K562 (cell line): Measurements from ENCODE around the gene STOML3. TPM values are rescaled to one million over a fixed set of nuclear protein-coding genes. Genes with fewer than 3 reads are reported as not detected.

Experiments
- ATAC-seq: fragments of 200-7000 bp; cut with Tn5 transposase; 3 replicates; pipeline ENCODE4 v1.9.1; 2020; ENCODE audit warnings: moderate library complexity
- BruUV-seq: library from RNA; stranded (reverse); fragments of 400-500 nt; replicated peaks from 2 replicates; lab custom pipeline; 2021; lab: Mats Ljungman, UMichigan
- CTCF ChIA-PET: fragments of 300-600 bp; formaldehyde crosslinking; extraction: SDS; loops from one replicate; lab custom pipeline; 2021; ENCODE audit warnings: low intra/inter-chr PET ratio; lab: Yijun Ruan, JAX
- POLR2A ChIA-PET: fragments of 300-600, 350-650 bp; sonication (Branson Sonifier 250); formaldehyde crosslinking; extraction: SDS; loops from one replicate; lab custom pipeline; 2021; ENCODE audit warnings: antibody characterized with exemption, inconsistent platforms; lab: Yijun Ruan, JAX
- DNase-seq, 4 experiments: peaks; one replicate each; pipeline versions ENCODE4 v3.0.0 to v3.0.0-alpha.2; 2011 to 2018; ENCODE audit warnings: low spot score in 3 of 4, mixed read lengths in 3 of 4; ENCODE audit errors: extremely low read depth in 1 of 4
- FAIRE-seq: peaks from 2 replicates; lab custom pipeline; 2011; peaks lifted over from hg19 to GRCh38; lab: Jason Lieb, UNC
- H2AFZ ChIP-seq: 2 replicates; pipeline ENCODE4 v1.6.0; 2011; ENCODE audit warnings: low read depth, low read length, control low read depth, inconsistent platforms
- H3K27ac ChIP-seq: fragments of 200-600 bp; 3 replicates; pipeline ENCODE4 v1.8.0; 2011; ENCODE audit warnings: low read depth, mild to moderate bottlenecking, control low read depth, inconsistent platforms, low read length, moderate library complexity, mixed read lengths; ENCODE audit errors: extremely low read depth
- H3K27me3 ChIP-seq, 2 experiments: fragments of 300-600 bp in 1 of 2; 2 replicates in 1 of 2; 3 replicates in 1 of 2; pipeline versions ENCODE4 v1.6.0 to v1.8.0; 2011; ENCODE audit warnings: inconsistent platforms in 2 of 2, low read length in 2 of 2, mild to moderate bottlenecking in 1 of 2, mixed read lengths in 1 of 2, moderate library complexity in 1 of 2; ENCODE audit not compliant: control insufficient read depth in 2 of 2, insufficient read depth in 2 of 2
- H3K36me3 ChIP-seq: fragments of 300-600 bp; 3 replicates; pipeline ENCODE4 v1.8.0; 2011; ENCODE audit warnings: mild to moderate bottlenecking, low read length, inconsistent platforms; ENCODE audit not compliant: control insufficient read depth, insufficient read depth
- H3K4me1 ChIP-seq, 2 experiments: fragments of 200-600 bp in 1 of 2; replicated peaks in 1 of 2; 2 replicates in 1 of 2; 3 replicates in 1 of 2; pipeline versions ENCODE4 v1.5.1 to v1.8.0; 2011; ENCODE audit warnings: inconsistent platforms in 2 of 2, low read length in 2 of 2, mild to moderate bottlenecking in 1 of 2, mixed read lengths in 1 of 2, moderate library complexity in 1 of 2; ENCODE audit not compliant: control insufficient read depth in 2 of 2, insufficient read depth in 2 of 2
- H3K4me2 ChIP-seq: 2 replicates; pipeline ENCODE4 v1.6.1; 2011; ENCODE audit warnings: low read length, control low read depth, inconsistent platforms, mixed read lengths; ENCODE audit not compliant: insufficient read depth
- H3K4me3 ChIP-seq: fragments of 200-600 bp; sonication (generic), shearing (Covaris generic); 2 replicates; pipeline ENCODE4 v1.5.1; 2016; ENCODE audit warnings: control low read depth, inconsistent platforms
- H3K79me2 ChIP-seq: fragments of 200-600 bp; 3 replicates; pipeline ENCODE4 v1.8.0; 2011; ENCODE audit warnings: low read length, inconsistent platforms; ENCODE audit not compliant: control insufficient read depth, insufficient read depth
- H3K9ac ChIP-seq, 2 experiments: 2 replicates each; pipeline versions ENCODE4 v1.6.0 to v1.6.1; 2011; ENCODE audit warnings: low read depth in 2 of 2, low read length in 2 of 2, control low read depth in 1 of 2, inconsistent platforms in 1 of 2, mild to moderate bottlenecking in 1 of 2, mixed read lengths in 1 of 2; ENCODE audit not compliant: insufficient read depth in 1 of 2
- H3K9me1 ChIP-seq: one replicate; pipeline ENCODE4 v1.6.0; 2011; ENCODE audit warnings: inconsistent platforms, mild to moderate bottlenecking, low read length, moderate library complexity; ENCODE audit not compliant: control insufficient read depth, insufficient read depth
- H3K9me3 ChIP-seq: replicated peaks from 2 replicates; pipeline ENCODE4 v1.5.1; 2011; ENCODE audit warnings: low read depth, low read length, inconsistent platforms; ENCODE audit not compliant: control insufficient read depth, insufficient read depth
- H4K20me1 ChIP-seq: replicated peaks from 2 replicates; pipeline ENCODE4 v1.6.1; 2011; ENCODE audit warnings: low read length, inconsistent platforms, mixed read lengths; ENCODE audit not compliant: control insufficient read depth, insufficient read depth
- HDAC3 ChIP-seq: fragments of 450-650 bp; IDR thresholded peaks from 2 replicates; pipeline ENCODE4 v1.6.1; 2018; ENCODE audit warnings: borderline replicate concordance, mild to moderate bottlenecking, moderate library complexity; ENCODE audit not compliant: partially characterized antibody
- L3MBTL2 ChIP-seq: fragments of 450-650 bp; IDR thresholded peaks from 2 replicates; pipeline ENCODE4 v1.6.1; 2016; ENCODE audit warnings: mild to moderate bottlenecking, moderate library complexity
- MAZ ChIP-seq, 2 experiments: fragments of 450-650 bp in 1 of 2; sonication (generic) in 1 of 2; formaldehyde crosslinking; IDR thresholded peaks in 1 of 2; conservative IDR thresholded peaks in 1 of 2; 2 replicates each; pipeline versions ENCODE4 v1.4.0 to v1.5.0; 2020; ENCODE audit warnings: mild to moderate bottlenecking in 1 of 2, missing genetic modification reagents in 1 of 2
- MEF2D ChIP-seq: conservative IDR thresholded peaks from 2 replicates; pipeline ENCODE4 v1.6.1; 2016; ENCODE audit warnings: low read depth, missing genetic modification characterization, missing compliant biosample characterization
- TAF9B ChIP-seq: fragments of 450-650 bp; IDR thresholded peaks from 2 replicates; pipeline ENCODE4 v1.6.1; 2018; ENCODE audit warnings: mild to moderate bottlenecking; ENCODE audit not compliant: partially characterized antibody
- TFAM ChIP-seq: fragments of 250-450 bp; sonication (Bioruptor Pico); conservative IDR thresholded peaks from 2 replicates; pipeline ENCODE4 v1.5.0; 2021; ENCODE audit warnings: mild to moderate bottlenecking, moderate library complexity
- WGBS: fragments of 100-300 bp; shearing (Covaris generic); methylation state at CpG from one replicate; pipeline ENCODE4 v1.1.6; 2016; ENCODE audit warnings: low coverage, mixed read lengths; ENCODE audit not compliant: insufficient coverage; ENCODE audit errors: missing lambda C conversion rate; 5-methylcytosine and 5-hydroxymethylcytosine counted together
- in situ Hi-C: fragments of 300-500 bp; cut with MboI; formaldehyde crosslinking; loops from 4 replicates; pipeline ENCODE4 v1.15.0; 2018; ENCODE audit warnings: inconsistent platforms, mixed read lengths
- intact Hi-C: fragments of 100-400 bp; cut with micrococcal nuclease; formaldehyde crosslinking; loops from 2 replicates; pipeline ENCODE4 v1.14.2; 2022
- polyA plus RNA-seq, 8 experiments: library from polyadenylated mRNA; depleted of rRNA in 4 of 8; stranded (reverse) in 5 of 8; unstranded in 3 of 8; fragments of >200 nt; fragmentation: Nextera tagmentation in 2 of 8; fragmentation: Illumina TruSeq in 1 of 8; extraction: Ambion mirVana in 2 of 8; extraction: Trizol in 1 of 8; gene quantifications; 2 replicates each; pipeline versions ENCODE4 v1.2.1 to v1.2.3, GENCODE V29; 2011 to 2014; ENCODE audit warnings: inconsistent platforms in 1 of 8, missing spikeins in 1 of 8
- total RNA-seq, 7 experiments: library from RNA; depleted of rRNA in 6 of 7; stranded (reverse); fragments of >200 nt in 6 of 7; fragmentation: Illumina TruSeq in 2 of 7; extraction: Trizol in 2 of 7; gene quantifications; 2 replicates each; pipeline versions ENCODE4 v1.2.1 to v1.2.3, GENCODE V29; 2011 to 2021; ENCODE audit warnings: low replicate concordance in 1 of 7
- TF ChIP-seq, protein P1 (sequence below), 2 experiments: fragments of 450-650 bp; formaldehyde crosslinking in 1 of 2; IDR thresholded peaks; 2 replicates each; pipeline versions ENCODE4 v1.4.0 to v1.6.1; 2014 to 2020; ENCODE audit warnings: mild to moderate bottlenecking in 2 of 2, borderline replicate concordance in 1 of 2, low read depth in 1 of 2
- TF ChIP-seq, protein P2 (sequence below): IDR thresholded peaks from 2 replicates; pipeline ENCODE4 v1.6.1; 2014; ENCODE audit warnings: antibody characterized with exemption

The STOML3 gene
- total and polyA plus RNA-seq, 9 of the 15 experiments (the other 6 are each of a cell fraction or from before 2014, with no cell fraction given), result 0.04 TPM; not detected in 8

DNA sequence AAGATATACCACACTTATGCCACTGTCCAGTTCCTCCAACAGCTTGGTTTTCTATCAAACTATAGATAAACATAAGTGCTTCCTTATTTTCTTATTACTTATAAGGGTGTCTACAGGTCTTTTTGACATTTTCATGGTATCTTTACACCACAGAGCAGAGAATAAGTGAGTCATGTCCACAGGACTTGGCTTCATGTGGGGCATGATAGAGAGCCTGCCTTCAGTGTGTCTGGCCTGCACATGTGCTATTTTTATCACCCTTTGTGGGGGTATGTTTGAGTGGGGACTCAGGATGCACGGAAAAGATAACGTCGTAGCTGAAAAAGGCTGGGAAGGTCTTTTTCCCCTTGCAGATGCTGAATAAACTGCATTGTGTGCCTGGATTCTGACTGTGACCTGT is 8.1 kb upstream of the STOML3 start:
- WGBS, result 0% methylated on average over 3 of the region's 3 CpGs
- Histone ChIP-seq H2AFZ (0 out of 2 replicates have a peak overlapping the region, but pooled peaks have one; percentile 13), H3K9me3 (no peaks in the 10 kb centered on the region), H3K36me3 (no peaks in the 10 kb centered on the region), H3K79me2 (no peaks in the 10 kb centered on the region), H3K4me3 (no peak overlapping the region), H3K9ac (no peak overlapping the region), H3K4me2 (peak overlapping the region; percentile 10), H3K27me3 (no peaks in the 10 kb centered on the region), H3K27ac (peak overlapping the region; percentile 43; the same call in 2 of the 3 replicates), H4K20me1 (no peaks in the 10 kb centered on the region), H3K4me1 (peaks cover 0 to 15% of the 10 kb centered on the region in 2 experiments; a peak in 3 of 5 replicates), H3K9me1 (no peaks in the 10 kb centered on the region)
- ATAC-seq, result peak; percentile 96
- peak; percentile 97 for FAIRE-seq
- DNase-seq, result peak; percentile 39 to 88 (median 64)
- POLR2A ChIA-PET, result no interaction called here
- intact Hi-C loops (no loop called here), in situ Hi-C loops (loop anchor here (25.0 kb wide), 1 partner anchor 1689 kb away; no protein-coding TSS in a partner anchor)
- CTCF ChIA-PET, result no interaction called here
- no TSS peak for BruUV-seq
- peak in 1 of 2 experiments; percentile 44; a peak in 2 of 4 replicates for TF ChIP-seq MAZ (CRISPR knock-in tag; conservative IDR thresholded peaks at IDR 0.05 in 1 of 2, IDR thresholded peaks at IDR 0.05 in 1 of 2)
- peak; percentile 75 for TF ChIP-seq HDAC3
- TF ChIP-seq TAF9B, result no peak
- peak; percentile 55; the same call in 1 of the 2 replicates for TF ChIP-seq L3MBTL2
- TF ChIP-seq TFAM (CRISPR knock-in tag), result no peak
- peak; percentile 95 for TF ChIP-seq MEF2D
- TF ChIP-seq, protein P1, sequence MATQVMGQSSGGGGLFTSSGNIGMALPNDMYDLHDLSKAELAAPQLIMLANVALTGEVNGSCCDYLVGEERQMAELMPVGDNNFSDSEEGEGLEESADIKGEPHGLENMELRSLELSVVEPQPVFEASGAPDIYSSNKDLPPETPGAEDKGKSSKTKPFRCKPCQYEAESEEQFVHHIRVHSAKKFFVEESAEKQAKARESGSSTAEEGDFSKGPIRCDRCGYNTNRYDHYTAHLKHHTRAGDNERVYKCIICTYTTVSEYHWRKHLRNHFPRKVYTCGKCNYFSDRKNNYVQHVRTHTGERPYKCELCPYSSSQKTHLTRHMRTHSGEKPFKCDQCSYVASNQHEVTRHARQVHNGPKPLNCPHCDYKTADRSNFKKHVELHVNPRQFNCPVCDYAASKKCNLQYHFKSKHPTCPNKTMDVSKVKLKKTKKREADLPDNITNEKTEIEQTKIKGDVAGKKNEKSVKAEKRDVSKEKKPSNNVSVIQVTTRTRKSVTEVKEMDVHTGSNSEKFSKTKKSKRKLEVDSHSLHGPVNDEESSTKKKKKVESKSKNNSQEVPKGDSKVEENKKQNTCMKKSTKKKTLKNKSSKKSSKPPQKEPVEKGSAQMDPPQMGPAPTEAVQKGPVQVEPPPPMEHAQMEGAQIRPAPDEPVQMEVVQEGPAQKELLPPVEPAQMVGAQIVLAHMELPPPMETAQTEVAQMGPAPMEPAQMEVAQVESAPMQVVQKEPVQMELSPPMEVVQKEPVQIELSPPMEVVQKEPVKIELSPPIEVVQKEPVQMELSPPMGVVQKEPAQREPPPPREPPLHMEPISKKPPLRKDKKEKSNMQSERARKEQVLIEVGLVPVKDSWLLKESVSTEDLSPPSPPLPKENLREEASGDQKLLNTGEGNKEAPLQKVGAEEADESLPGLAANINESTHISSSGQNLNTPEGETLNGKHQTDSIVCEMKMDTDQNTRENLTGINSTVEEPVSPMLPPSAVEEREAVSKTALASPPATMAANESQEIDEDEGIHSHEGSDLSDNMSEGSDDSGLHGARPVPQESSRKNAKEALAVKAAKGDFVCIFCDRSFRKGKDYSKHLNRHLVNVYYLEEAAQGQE (IDR thresholded peaks at IDR 0.05; ENCODE audit: borderline replicate concordance), result no peak
- TF ChIP-seq, protein P1 (CRISPR knock-in tag; IDR thresholded peaks at IDR 0.05; ENCODE audit: low read depth), result no peak
- TF ChIP-seq, protein P2, sequence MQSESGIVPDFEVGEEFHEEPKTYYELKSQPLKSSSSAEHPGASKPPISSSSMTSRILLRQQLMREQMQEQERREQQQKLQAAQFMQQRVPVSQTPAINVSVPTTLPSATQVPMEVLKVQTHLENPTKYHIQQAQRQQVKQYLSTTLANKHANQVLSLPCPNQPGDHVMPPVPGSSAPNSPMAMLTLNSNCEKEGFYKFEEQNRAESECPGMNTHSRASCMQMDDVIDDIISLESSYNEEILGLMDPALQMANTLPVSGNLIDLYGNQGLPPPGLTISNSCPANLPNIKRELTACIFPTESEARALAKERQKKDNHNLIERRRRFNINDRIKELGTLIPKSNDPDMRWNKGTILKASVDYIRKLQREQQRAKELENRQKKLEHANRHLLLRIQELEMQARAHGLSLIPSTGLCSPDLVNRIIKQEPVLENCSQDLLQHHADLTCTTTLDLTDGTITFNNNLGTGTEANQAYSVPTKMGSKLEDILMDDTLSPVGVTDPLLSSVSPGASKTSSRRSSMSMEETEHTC, result peak; percentile 88
